ENCODE measurements around the gene BRPF3. TPM values are rescaled to one million over a fixed set of nuclear protein-coding genes. Genes with fewer than 3 reads are reported as not detected.

Gene BRPF3
- total RNA-seq, 1 experiment from 2014 or later = 41.4 TPM

DNA sequence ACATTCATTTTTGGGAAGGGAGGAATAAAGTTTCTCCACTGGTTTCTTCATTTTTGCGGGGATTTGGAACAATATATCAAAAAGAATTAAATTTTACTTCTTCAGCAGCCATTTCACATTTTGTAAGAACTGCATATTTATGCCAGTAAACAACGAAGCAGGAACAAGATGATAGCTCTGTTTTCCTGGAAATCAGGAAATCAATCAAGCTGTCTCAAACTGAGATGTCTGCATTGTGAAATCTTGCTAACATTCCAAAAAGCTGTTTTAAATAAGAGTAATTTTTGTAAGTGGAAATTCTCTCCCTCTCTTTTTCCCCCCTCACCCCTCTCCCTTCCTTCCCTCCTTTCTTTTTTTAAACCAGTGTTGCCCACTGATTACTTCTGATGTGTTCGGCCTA, 46.3 kb upstream of the BRPF3 start:
- Mint-ChIP-seq H3K9me3 (ENCODE audit: unreplicated experiment) (peaks cover 30% of the 10 kb centered on the region), H3K27ac (ENCODE audit: unreplicated experiment) (no peak overlapping the region), H3K36me3 (ENCODE audit: insufficient read depth, unreplicated experiment) (peaks cover 5% of the 10 kb centered on the region), H3K4me1 (ENCODE audit: low read depth, unreplicated experiment) (peaks cover 11% of the 10 kb centered on the region), H3K27me3 (ENCODE audit: insufficient read depth, unreplicated experiment) (no peaks in the 10 kb centered on the region), H3K4me3 (ENCODE audit: unreplicated experiment) (no peak overlapping the region)
- CTCF ChIA-PET = no interaction called here
- no peak overlapping the region for H3K4me3 ChIP-seq (ENCODE audit: low read depth, low read length)
- POLR2A ChIA-PET = no interaction called here
- no peaks in the 10 kb centered on the region for H3K36me3 ChIP-seq (ENCODE audit: control insufficient read depth, insufficient read depth, low read length)
- H3K4me1 ChIP-seq = peaks cover 9% of the 10 kb centered on the region
- intact Hi-C loops (cut with micrococcal nuclease; ENCODE audit: unreplicated experiment) = no loop called here
- H3K27me3 ChIP-seq (replicated peaks; ENCODE audit: control insufficient read depth, insufficient read depth, low read length) = no peaks in the 10 kb centered on the region
- TF ChIP-seq, protein P1, sequence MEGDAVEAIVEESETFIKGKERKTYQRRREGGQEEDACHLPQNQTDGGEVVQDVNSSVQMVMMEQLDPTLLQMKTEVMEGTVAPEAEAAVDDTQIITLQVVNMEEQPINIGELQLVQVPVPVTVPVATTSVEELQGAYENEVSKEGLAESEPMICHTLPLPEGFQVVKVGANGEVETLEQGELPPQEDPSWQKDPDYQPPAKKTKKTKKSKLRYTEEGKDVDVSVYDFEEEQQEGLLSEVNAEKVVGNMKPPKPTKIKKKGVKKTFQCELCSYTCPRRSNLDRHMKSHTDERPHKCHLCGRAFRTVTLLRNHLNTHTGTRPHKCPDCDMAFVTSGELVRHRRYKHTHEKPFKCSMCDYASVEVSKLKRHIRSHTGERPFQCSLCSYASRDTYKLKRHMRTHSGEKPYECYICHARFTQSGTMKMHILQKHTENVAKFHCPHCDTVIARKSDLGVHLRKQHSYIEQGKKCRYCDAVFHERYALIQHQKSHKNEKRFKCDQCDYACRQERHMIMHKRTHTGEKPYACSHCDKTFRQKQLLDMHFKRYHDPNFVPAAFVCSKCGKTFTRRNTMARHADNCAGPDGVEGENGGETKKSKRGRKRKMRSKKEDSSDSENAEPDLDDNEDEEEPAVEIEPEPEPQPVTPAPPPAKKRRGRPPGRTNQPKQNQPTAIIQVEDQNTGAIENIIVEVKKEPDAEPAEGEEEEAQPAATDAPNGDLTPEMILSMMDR (IDR thresholded peaks at IDR 0.05; ENCODE audit: insufficient read depth in 1 of 2, low read depth in 1 of 2, low read length in 1 of 2, severe bottlenecking in 1 of 2, unreplicated experiment in 1 of 2) = no peak
- H3K9me3 ChIP-seq = no peaks in the 10 kb centered on the region
- DNase-seq = no peak
- BruUV-seq (replicated peaks) = no TSS peak

DNA sequence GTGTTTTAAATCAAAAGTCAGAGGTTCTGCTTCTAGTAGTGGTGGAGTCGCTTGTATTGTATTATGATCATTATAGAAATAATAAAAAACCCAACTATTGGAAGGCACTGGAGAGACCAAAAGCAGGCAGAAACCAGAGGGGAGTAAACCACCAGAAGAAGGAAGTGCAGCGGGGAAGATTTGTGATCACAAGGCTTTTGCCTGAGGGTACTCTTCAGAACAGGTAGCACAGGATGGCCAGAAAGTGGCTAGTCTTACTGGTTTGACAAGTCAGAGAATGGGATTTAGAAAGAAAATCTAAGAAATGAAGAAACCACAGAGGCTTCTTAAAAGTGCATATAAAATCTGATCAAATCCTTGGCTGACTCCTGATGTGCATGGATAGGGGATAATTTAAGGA, 42.3 kb upstream of the BRPF3 start:
- no peaks in the 10 kb centered on the region for H3K9me3 ChIP-seq
- H3K4me3 Mint-ChIP-seq (ENCODE audit: unreplicated experiment) = no peak overlapping the region
- H3K4me1 Mint-ChIP-seq (ENCODE audit: low read depth, unreplicated experiment) = peaks cover 11% of the 10 kb centered on the region
- no peak overlapping the region for H3K4me3 ChIP-seq (ENCODE audit: low read depth, low read length)
- ChIA-PET POLR2A (no interaction called here), CTCF (no interaction called here)
- H3K27me3 Mint-ChIP-seq (ENCODE audit: insufficient read depth, unreplicated experiment) = no peaks in the 10 kb centered on the region
- BruUV-seq (replicated peaks) = no TSS peak
- peak overlapping the region; percentile 2 for H3K27ac Mint-ChIP-seq (ENCODE audit: unreplicated experiment)
- TF ChIP-seq, protein P1 (IDR thresholded peaks at IDR 0.05; ENCODE audit: insufficient read depth in 1 of 2, low read depth in 1 of 2, low read length in 1 of 2, severe bottlenecking in 1 of 2, unreplicated experiment in 1 of 2) = no peak
- peaks cover 5% of the 10 kb centered on the region for H3K36me3 Mint-ChIP-seq (ENCODE audit: insufficient read depth, unreplicated experiment)
- H3K36me3 ChIP-seq (ENCODE audit: control insufficient read depth, insufficient read depth, low read length) = no peaks in the 10 kb centered on the region
- peaks cover 15% of the 10 kb centered on the region for H3K9me3 Mint-ChIP-seq (ENCODE audit: unreplicated experiment)
- peak in 1 of 2 experiments; percentile 51 for DNase-seq
- H3K27me3 ChIP-seq (replicated peaks; ENCODE audit: control insufficient read depth, insufficient read depth, low read length) = no peaks in the 10 kb centered on the region
- intact Hi-C loops (cut with micrococcal nuclease; ENCODE audit: unreplicated experiment) = no loop called here
- peaks cover 9% of the 10 kb centered on the region for H3K4me1 ChIP-seq

DNA sequence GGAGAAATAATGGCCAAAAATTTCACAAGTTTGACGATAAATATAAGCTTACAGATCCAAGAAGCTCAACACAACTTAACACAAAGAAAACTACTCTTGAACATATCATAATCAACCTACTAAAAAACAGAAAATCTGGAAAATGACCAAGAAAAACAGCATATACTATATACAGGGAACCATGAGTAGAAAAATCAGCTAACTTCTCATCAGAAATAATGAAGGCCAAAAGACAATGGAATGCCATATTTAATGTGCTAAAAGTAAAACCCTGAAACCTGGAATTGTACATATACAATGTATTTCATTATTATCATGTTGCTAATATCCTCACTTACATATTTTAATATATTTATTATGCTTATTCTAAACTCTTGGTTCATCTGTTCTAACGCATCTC, 40.9 kb upstream of the BRPF3 start:
- ChIA-PET POLR2A (no interaction called here), CTCF (no interaction called here)
- Mint-ChIP-seq H3K4me1 (ENCODE audit: low read depth, unreplicated experiment) (peaks cover 11% of the 10 kb centered on the region), H3K4me3 (ENCODE audit: unreplicated experiment) (no peak overlapping the region), H3K9me3 (ENCODE audit: unreplicated experiment) (peaks cover 15% of the 10 kb centered on the region), H3K36me3 (ENCODE audit: insufficient read depth, unreplicated experiment) (peaks cover 5% of the 10 kb centered on the region), H3K27me3 (ENCODE audit: insufficient read depth, unreplicated experiment) (no peaks in the 10 kb centered on the region), H3K27ac (ENCODE audit: unreplicated experiment) (no peak overlapping the region)
- Histone ChIP-seq H3K36me3 (ENCODE audit: control insufficient read depth, insufficient read depth, low read length) (no peaks in the 10 kb centered on the region), H3K9me3 (0 out of 2 replicates have a peak, but pooled peaks cover 2% of the 10 kb centered on the region), H3K4me1 (peaks cover 9% of the 10 kb centered on the region), H3K27me3 (replicated peaks; ENCODE audit: control insufficient read depth, insufficient read depth, low read length) (no peaks in the 10 kb centered on the region), H3K4me3 (ENCODE audit: low read depth, low read length) (no peak overlapping the region)
- DNase-seq = no peak
- intact Hi-C loops (cut with micrococcal nuclease; ENCODE audit: unreplicated experiment) = no loop called here
- no TSS peak for BruUV-seq (replicated peaks)
- TF ChIP-seq, protein P1 (IDR thresholded peaks at IDR 0.05; ENCODE audit: insufficient read depth in 1 of 2, low read depth in 1 of 2, low read length in 1 of 2, severe bottlenecking in 1 of 2, unreplicated experiment in 1 of 2) = no peak
